Liver (tissue), 3 donors: Measurements from ENCODE around the gene PLOD3.

Experiments
- CTCF ChIP-seq: fragments of 150-350 bp; IDR thresholded peaks from 2 replicates; pipeline ENCODE4 v1.5.1; 2017; ENCODE audit warnings: improper control_type of control experiment, low read depth, low read length; ENCODE audit not compliant: missing input control
- EGR1 ChIP-seq, 2 donors: IDR thresholded peaks; 2 replicates each; pipeline ENCODE4 v1.6.1; 2016 to 2018; ENCODE audit warnings: antibody characterized with exemption in 2 of 2, low read depth in 2 of 2
- MAX ChIP-seq: IDR thresholded peaks from 2 replicates; pipeline ENCODE4 v1.6.1; 2016; ENCODE audit warnings: antibody characterized with exemption
- NR2F2 ChIP-seq: IDR thresholded peaks from 2 replicates; pipeline ENCODE4 v1.6.1; 2016; ENCODE audit warnings: antibody characterized with exemption
- REST ChIP-seq: IDR thresholded peaks from 2 replicates; pipeline ENCODE4 v1.6.1; 2016; ENCODE audit warnings: antibody characterized with exemption, mild to moderate bottlenecking
- donor health status: healthy.
- donor health status: healthy.

GRCh38 chr7:101248276-101248675 is 30.9 kb upstream of the PLOD3 start:
- TF ChIP-seq CTCF: no peak
- TF ChIP-seq NR2F2: no peak
- no peak for TF ChIP-seq MAX
- no peak for TF ChIP-seq REST
- TF ChIP-seq EGR1 (IDR thresholded peaks at IDR 0.05; ENCODE audit: low read depth in 2 of 2): no peak
